ENCODE results near the gene SPIRE2. TPM values are rescaled to one million over a fixed set of nuclear protein-coding genes. Genes with fewer than 3 reads are reported as not detected.

SPIRE2 gene
- total and polyA plus RNA-seq, 2 of the 13 experiments (the other 11 are each of a cell fraction or from before 2014, with no cell fraction given) = 13.3 to 37.5 TPM

DNA sequence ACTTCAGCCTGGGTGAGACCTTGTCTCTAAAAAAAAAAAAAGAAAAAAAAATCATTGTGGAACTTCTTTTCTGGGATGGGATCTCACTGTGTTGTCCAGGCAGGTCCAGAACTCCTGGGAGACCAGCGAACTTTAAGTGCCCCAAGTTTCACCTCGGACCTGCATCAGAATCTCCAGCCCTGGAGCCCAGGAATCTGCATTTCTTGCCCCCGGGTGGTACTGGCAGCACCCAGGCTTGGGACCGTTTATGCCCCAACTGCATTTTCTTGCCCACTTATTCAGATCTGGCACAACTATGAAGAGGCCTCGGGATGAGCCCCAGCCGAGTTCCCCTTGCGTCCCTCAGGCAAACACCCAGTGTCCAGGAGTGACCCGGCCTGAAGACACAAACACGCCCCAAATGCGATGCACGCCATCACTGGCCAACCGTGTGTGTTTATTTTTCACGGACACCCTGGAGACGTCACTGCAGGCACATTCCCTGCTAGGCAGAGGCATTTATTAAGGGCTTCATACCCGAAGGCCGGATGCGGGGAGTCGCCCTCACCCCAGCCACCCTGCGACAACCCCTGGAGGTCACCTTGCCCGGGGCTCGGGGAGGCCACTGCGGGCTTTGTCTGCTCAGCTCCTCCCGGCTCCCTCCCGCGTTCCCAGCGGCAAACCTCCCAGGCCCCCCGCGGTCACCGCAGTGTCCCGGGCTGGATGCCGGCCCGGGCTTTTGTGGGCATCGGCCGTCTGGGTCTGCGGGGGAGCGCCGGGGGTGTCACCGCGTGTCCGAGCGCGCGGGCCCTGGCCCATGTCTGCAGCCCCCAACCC is 684 bp upstream of the SPIRE2 start (continued):
- TF ChIP-seq, protein P1, sequence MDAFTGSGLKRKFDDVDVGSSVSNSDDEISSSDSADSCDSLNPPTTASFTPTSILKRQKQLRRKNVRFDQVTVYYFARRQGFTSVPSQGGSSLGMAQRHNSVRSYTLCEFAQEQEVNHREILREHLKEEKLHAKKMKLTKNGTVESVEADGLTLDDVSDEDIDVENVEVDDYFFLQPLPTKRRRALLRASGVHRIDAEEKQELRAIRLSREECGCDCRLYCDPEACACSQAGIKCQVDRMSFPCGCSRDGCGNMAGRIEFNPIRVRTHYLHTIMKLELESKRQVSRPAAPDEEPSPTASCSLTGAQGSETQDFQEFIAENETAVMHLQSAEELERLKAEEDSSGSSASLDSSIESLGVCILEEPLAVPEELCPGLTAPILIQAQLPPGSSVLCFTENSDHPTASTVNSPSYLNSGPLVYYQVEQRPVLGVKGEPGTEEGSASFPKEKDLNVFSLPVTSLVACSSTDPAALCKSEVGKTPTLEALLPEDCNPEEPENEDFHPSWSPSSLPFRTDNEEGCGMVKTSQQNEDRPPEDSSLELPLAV (CRISPR knock-in tag; conservative IDR thresholded peaks at IDR 0.05; ENCODE audit: low read depth) = no peak
- no peak for TF ChIP-seq ZNF570 (CRISPR knock-in tag; IDR thresholded peaks at IDR 0.05; ENCODE audit: borderline replicate concordance)
- TF ChIP-seq, protein P2, sequence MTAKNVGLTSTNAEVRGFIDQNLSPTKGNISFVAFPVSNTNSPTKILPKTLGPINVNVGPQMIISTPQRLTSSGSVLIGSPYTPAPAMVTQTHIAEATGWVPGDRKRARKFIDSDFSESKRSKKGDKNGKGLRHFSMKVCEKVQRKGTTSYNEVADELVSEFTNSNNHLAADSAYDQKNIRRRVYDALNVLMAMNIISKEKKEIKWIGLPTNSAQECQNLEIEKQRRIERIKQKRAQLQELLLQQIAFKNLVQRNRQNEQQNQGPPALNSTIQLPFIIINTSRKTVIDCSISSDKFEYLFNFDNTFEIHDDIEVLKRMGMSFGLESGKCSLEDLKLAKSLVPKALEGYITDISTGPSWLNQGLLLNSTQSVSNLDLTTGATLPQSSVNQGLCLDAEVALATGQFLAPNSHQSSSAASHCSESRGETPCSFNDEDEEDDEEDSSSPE (CRISPR knock-in tag; IDR thresholded peaks at IDR 0.05) = 0 out of 2 replicates have a peak, but pooled peaks have one; percentile 20
- no peak for TF ChIP-seq ZNF530 (CRISPR knock-in tag; IDR thresholded peaks at IDR 0.05; ENCODE audit: low read depth)
- no peak; the same call in 1 of the 2 replicates for TF ChIP-seq ZNF296 (CRISPR knock-in tag; conservative IDR thresholded peaks at IDR 0.05)
- no peak for TF ChIP-seq CBX5 (CRISPR knock-in tag; IDR thresholded peaks at IDR 0.05; ENCODE audit: borderline replicate concordance)
- TF ChIP-seq ZNF343 (CRISPR knock-in tag; IDR thresholded peaks at IDR 0.05) = no peak
- TF ChIP-seq, protein P3, sequence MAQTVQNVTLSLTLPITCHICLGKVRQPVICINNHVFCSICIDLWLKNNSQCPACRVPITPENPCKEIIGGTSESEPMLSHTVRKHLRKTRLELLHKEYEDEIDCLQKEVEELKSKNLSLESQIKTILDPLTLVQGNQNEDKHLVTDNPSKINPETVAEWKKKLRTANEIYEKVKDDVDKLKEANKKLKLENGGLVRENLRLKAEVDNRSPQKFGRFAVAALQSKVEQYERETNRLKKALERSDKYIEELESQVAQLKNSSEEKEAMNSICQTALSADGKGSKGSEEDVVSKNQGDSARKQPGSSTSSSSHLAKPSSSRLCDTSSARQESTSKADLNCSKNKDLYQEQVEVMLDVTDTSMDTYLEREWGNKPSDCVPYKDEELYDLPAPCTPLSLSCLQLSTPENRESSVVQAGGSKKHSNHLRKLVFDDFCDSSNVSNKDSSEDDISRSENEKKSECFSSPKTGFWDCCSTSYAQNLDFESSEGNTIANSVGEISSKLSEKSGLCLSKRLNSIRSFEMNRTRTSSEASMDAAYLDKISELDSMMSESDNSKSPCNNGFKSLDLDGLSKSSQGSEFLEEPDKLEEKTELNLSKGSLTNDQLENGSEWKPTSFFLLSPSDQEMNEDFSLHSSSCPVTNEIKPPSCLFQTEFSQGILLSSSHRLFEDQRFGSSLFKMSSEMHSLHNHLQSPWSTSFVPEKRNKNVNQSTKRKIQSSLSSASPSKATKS (CRISPR knock-in tag; IDR thresholded peaks at IDR 0.05) = no peak
- no peak for TF ChIP-seq ZNF616 (CRISPR knock-in tag; IDR thresholded peaks at IDR 0.05; ENCODE audit: low read depth)
- TF ChIP-seq, protein P4, sequence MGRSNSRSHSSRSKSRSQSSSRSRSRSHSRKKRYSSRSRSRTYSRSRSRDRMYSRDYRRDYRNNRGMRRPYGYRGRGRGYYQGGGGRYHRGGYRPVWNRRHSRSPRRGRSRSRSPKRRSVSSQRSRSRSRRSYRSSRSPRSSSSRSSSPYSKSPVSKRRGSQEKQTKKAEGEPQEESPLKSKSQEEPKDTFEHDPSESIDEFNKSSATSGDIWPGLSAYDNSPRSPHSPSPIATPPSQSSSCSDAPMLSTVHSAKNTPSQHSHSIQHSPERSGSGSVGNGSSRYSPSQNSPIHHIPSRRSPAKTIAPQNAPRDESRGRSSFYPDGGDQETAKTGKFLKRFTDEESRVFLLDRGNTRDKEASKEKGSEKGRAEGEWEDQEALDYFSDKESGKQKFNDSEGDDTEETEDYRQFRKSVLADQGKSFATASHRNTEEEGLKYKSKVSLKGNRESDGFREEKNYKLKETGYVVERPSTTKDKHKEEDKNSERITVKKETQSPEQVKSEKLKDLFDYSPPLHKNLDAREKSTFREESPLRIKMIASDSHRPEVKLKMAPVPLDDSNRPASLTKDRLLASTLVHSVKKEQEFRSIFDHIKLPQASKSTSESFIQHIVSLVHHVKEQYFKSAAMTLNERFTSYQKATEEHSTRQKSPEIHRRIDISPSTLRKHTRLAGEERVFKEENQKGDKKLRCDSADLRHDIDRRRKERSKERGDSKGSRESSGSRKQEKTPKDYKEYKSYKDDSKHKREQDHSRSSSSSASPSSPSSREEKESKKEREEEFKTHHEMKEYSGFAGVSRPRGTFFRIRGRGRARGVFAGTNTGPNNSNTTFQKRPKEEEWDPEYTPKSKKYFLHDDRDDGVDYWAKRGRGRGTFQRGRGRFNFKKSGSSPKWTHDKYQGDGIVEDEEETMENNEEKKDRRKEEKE (IDR thresholded peaks at IDR 0.05) = no peak
- TF ChIP-seq GTF3A (CRISPR knock-in tag; conservative IDR thresholded peaks at IDR 0.05) = no peak
- TF ChIP-seq, protein P5, sequence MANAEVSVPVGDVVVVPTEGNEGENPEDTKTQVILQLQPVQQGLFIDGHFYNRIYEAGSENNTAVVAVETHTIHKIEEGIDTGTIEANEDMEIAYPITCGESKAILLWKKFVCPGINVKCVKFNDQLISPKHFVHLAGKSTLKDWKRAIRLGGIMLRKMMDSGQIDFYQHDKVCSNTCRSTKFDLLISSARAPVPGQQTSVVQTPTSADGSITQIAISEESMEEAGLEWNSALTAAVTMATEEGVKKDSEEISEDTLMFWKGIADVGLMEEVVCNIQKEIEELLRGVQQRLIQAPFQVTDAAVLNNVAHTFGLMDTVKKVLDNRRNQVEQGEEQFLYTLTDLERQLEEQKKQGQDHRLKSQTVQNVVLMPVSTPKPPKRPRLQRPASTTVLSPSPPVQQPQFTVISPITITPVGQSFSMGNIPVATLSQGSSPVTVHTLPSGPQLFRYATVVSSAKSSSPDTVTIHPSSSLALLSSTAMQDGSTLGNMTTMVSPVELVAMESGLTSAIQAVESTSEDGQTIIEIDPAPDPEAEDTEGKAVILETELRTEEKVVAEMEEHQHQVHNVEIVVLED (CRISPR knock-in tag; IDR thresholded peaks at IDR 0.05; ENCODE audit: borderline replicate concordance) = peak; percentile 15; the same call in 1 of the 2 replicates
- peak; percentile 17; the same call in 1 of the 2 replicates for TF ChIP-seq NFYC (CRISPR knock-in tag; IDR thresholded peaks at IDR 0.05)
- TF ChIP-seq ZNF777 (CRISPR knock-in tag; IDR thresholded peaks at IDR 0.05) = 0 out of 2 replicates have a peak, but pooled peaks have one; percentile 1
- TF ChIP-seq SYNCRIP (IDR thresholded peaks at IDR 0.05; ENCODE audit: insufficient read depth, low read depth, low read length) = no peak
- TF ChIP-seq, protein P6, sequence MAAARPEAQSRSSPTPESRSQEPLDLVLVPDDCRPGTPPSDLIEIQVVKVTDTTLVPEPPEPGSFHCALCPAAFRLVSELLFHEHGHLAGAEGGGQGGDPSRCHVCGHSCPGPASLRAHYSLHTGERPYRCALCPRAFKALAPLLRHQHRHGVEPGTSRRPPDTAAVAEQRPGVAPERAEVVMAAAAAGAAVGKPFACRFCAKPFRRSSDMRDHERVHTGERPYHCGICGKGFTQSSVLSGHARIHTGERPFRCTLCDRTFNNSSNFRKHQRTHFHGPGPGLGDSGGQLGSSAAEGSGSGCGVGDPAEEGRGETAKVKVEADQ (CRISPR knock-in tag; IDR thresholded peaks at IDR 0.05; ENCODE audit: borderline replicate concordance) = no peak

All from HepG2 (cell line).